ENCODE results near the gene FNDC3A. TPM values are rescaled to one million over a fixed set of nuclear protein-coding genes. Genes with fewer than 3 reads are reported as not detected.

FNDC3A gene
- total RNA-seq, 1 experiment from 2014 or later, result 15.6 TPM

DNA sequence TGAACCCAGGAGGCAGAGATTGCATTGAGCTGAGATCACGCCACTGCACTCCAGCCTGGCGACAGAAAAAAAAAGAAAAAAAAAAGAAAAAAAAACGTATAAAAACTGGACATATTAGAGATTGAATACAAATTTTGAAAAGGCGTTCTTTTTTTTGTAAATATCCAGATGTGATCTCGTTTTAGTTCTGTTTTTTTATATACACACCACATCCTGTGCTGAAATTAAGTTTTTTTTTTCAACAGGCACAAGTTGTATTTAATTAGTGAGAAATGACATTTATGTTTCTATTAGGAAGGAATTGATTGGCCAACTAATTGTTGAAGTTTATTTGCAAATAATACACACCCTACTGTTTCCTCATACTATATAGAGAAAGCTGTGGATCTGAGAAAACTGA lies 275.6 kb downstream of the FNDC3A start:
- Histone ChIP-seq H4K20me1 (ENCODE audit: low read length) (no peaks in the 10 kb centered on the region), H3K27me3 (ENCODE audit: low read length) (no peaks in the 10 kb centered on the region), H2AFZ (ENCODE audit: low read length) (no peak overlapping the region), H3K9me3 (ENCODE audit: low read length) (no peaks in the 10 kb centered on the region), H3K9ac (ENCODE audit: low read length) (no peak overlapping the region), H3K9me2 (replicated peaks; ENCODE audit: low read length) (no peaks in the 10 kb centered on the region), H3K27ac (ENCODE audit: low read length) (no peak overlapping the region), H3K4me3 (ENCODE audit: low read length) (no peak overlapping the region), H3K4me2 (ENCODE audit: low read length) (no peak overlapping the region), H3K36me3 (ENCODE audit: low read depth, low read length) (no peaks in the 10 kb centered on the region; the same call in 1 of the 2 replicates), H3K4me1 (ENCODE audit: insufficient read depth, low read length) (no peaks in the 10 kb centered on the region), H3F3A (ENCODE audit: low read length, unreplicated experiment) (no peaks in the 10 kb centered on the region), H3K79me2 (ENCODE audit: low read length) (peaks cover 16% of the 10 kb centered on the region; the same call in 1 of the 2 replicates)
- no TSS peak for BruUV-seq (replicated peaks)
- CTCF ChIA-PET, result no interaction called here
- intact Hi-C loops (cut with micrococcal nuclease), result no loop called here
- DNase-seq, result no peak
- TF ChIP-seq EZH2phosphoT487 (IDR thresholded peaks at IDR 0.05; ENCODE audit: borderline replicate concordance, low read length) (no peak), EZH2 (IDR thresholded peaks at IDR 0.05; ENCODE audit: low read length, unreplicated experiment) (no peak), CTCF (conservative IDR thresholded peaks at IDR 0.05; ENCODE audit: low read depth, low read length) (no peak)
- no peak for ATAC-seq
- POLR2A ChIA-PET (ENCODE audit: unreplicated experiment), result interaction anchor here (0.6 kb wide), 1 partner anchor 1660 kb away, joined by 3 read pairs; no protein-coding TSS in a partner anchor

- H3K9me2 ChIP-seq (replicated peaks; ENCODE audit: low read length), result no peaks in the 10 kb centered on the region
- H3K9me3 ChIP-seq (ENCODE audit: low read length), result no peaks in the 10 kb centered on the region
- H3K27me3 ChIP-seq (ENCODE audit: low read length), result no peaks in the 10 kb centered on the region
- H3K27ac ChIP-seq (ENCODE audit: low read length), result no peak overlapping the region
- no peak overlapping the region for H3K4me3 ChIP-seq (ENCODE audit: low read length)
- peaks cover 13% of the 10 kb centered on the region; the same call in 1 of the 2 replicates for H3K79me2 ChIP-seq (ENCODE audit: low read length)
- no peaks in the 10 kb centered on the region; the same call in 1 of the 2 replicates for H3K36me3 ChIP-seq (ENCODE audit: low read depth, low read length)
- ChIA-PET CTCF (no interaction called here), POLR2A (ENCODE audit: unreplicated experiment) (no interaction called here)
- no peak overlapping the region for H2AFZ ChIP-seq (ENCODE audit: low read length)
- no peak for DNase-seq
- no peak overlapping the region for H3K9ac ChIP-seq (ENCODE audit: low read length)
- H3K4me2 ChIP-seq (ENCODE audit: low read length), result no peak overlapping the region
- no peaks in the 10 kb centered on the region for H3F3A ChIP-seq (ENCODE audit: low read length, unreplicated experiment)
- ATAC-seq, result no peak
- H4K20me1 ChIP-seq (ENCODE audit: low read length), result no peaks in the 10 kb centered on the region
- intact Hi-C loops (cut with micrococcal nuclease), result no loop called here
- no peak for TF ChIP-seq CTCF (conservative IDR thresholded peaks at IDR 0.05; ENCODE audit: low read depth, low read length)
- TF ChIP-seq EZH2phosphoT487 (IDR thresholded peaks at IDR 0.05; ENCODE audit: borderline replicate concordance, low read length), result no peak
- TF ChIP-seq EZH2 (IDR thresholded peaks at IDR 0.05; ENCODE audit: low read length, unreplicated experiment), result no peak
- BruUV-seq (replicated peaks), result no TSS peak
- no peaks in the 10 kb centered on the region for H3K4me1 ChIP-seq (ENCODE audit: insufficient read depth, low read length)
Observed at GRCh38 chr13:49253310-49253709, 277.6 kb downstream of the FNDC3A start.

DNA sequence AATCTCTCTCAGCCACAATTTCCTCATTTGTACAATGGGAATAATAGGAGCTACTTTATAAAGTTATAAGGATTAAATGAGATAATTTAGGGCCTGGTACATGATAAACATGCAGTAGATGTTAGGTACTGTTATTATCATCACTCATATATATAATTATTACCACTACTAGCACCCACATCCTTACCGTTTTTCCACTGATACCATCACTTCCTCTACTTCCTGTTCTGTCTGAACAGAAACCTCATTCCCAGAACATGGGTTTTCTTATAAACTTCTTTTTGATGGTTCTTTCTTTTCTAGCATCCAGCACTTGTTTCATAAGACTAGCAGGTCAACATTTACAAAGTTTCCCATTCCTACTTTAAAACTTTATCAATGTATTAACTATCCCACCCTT lies 278.3 kb downstream of the FNDC3A start:
- Histone ChIP-seq H2AFZ (ENCODE audit: low read length) (no peak overlapping the region), H3F3A (ENCODE audit: low read length, unreplicated experiment) (no peaks in the 10 kb centered on the region), H3K27me3 (ENCODE audit: low read length) (no peaks in the 10 kb centered on the region), H3K79me2 (ENCODE audit: low read length) (peaks cover 6% of the 10 kb centered on the region; the same call in 1 of the 2 replicates), H3K9me3 (ENCODE audit: low read length) (no peaks in the 10 kb centered on the region), H4K20me1 (ENCODE audit: low read length) (no peaks in the 10 kb centered on the region), H3K36me3 (ENCODE audit: low read depth, low read length) (no peaks in the 10 kb centered on the region; the same call in 1 of the 2 replicates), H3K4me2 (ENCODE audit: low read length) (no peak overlapping the region), H3K9me2 (replicated peaks; ENCODE audit: low read length) (no peaks in the 10 kb centered on the region), H3K4me3 (ENCODE audit: low read length) (no peak overlapping the region), H3K4me1 (ENCODE audit: insufficient read depth, low read length) (no peaks in the 10 kb centered on the region), H3K27ac (ENCODE audit: low read length) (no peak overlapping the region), H3K9ac (ENCODE audit: low read length) (no peak overlapping the region)
- BruUV-seq (replicated peaks), result no TSS peak
- POLR2A ChIA-PET (ENCODE audit: unreplicated experiment), result no interaction called here
- no peak for DNase-seq
- TF ChIP-seq EZH2 (IDR thresholded peaks at IDR 0.05; ENCODE audit: low read length, unreplicated experiment) (no peak), EZH2phosphoT487 (IDR thresholded peaks at IDR 0.05; ENCODE audit: borderline replicate concordance, low read length) (no peak), CTCF (conservative IDR thresholded peaks at IDR 0.05; ENCODE audit: low read depth, low read length) (no peak)
- intact Hi-C loops (cut with micrococcal nuclease), result no loop called here
- no peak for ATAC-seq
- CTCF ChIA-PET, result no interaction called here
